Endothelial cell of umbilical vein (primary cell): Measurements from ENCODE around the gene MBLAC2. TPM values are rescaled to one million over a fixed set of nuclear protein-coding genes. Genes with fewer than 3 reads are reported as not detected.

Experiments
- BruUV-seq: library from RNA; stranded (reverse); fragments of 400-500 nt; replicated peaks from 2 replicates; lab custom pipeline; 2021; lab: Mats Ljungman, UMichigan
- CTCF ChIA-PET: fragments of 300-600, 350-600 bp; sonication (Branson Sonifier 250); formaldehyde crosslinking; loops from one replicate; lab custom pipeline; 2021; ENCODE audit warnings: antibody characterized with exemption, inconsistent platforms; lab: Charles Lee
- POLR2A ChIA-PET: fragments of 300-600, 350-600 bp; sonication (Branson Sonifier 250); formaldehyde crosslinking; loops from one replicate; lab custom pipeline; 2021; ENCODE audit warnings: antibody characterized with exemption, inconsistent platforms; lab: Charles Lee
- DNase-seq: peaks from one replicate; pipeline ENCODE4 v3.0.0-alpha.2; 2011; ENCODE audit warnings: low read depth, low spot score
- FAIRE-seq: peaks from 2 replicates; lab custom pipeline; 2011; peaks lifted over from hg19 to GRCh38; lab: Jason Lieb, UNC
- H2AFZ ChIP-seq: 2 replicates; pipeline ENCODE4 v1.6.0; 2012; ENCODE audit warnings: low read depth, low read length, control low read depth, inconsistent platforms
- H3K27ac ChIP-seq: 2 replicates; pipeline ENCODE4 v1.5.1; 2011; ENCODE audit warnings: low read depth, mild to moderate bottlenecking, control low read depth, low read length, moderate library complexity; ENCODE audit not compliant: insufficient read depth
- H3K27me3 ChIP-seq, 2 experiments: 2 replicates each; pipeline versions ENCODE4 v1.6.0 to v1.6.1; 2011; ENCODE audit warnings: low read length in 2 of 2, mixed read lengths in 1 of 2; ENCODE audit not compliant: control insufficient read depth in 2 of 2, insufficient read depth in 2 of 2
- H3K36me3 ChIP-seq, 2 experiments: 2 replicates in 1 of 2; 3 replicates in 1 of 2; pipeline ENCODE4 v1.5.1; 2011; ENCODE audit warnings: low read length in 2 of 2, mild to moderate bottlenecking in 1 of 2, moderate library complexity in 1 of 2; ENCODE audit not compliant: control insufficient read depth in 2 of 2, insufficient read depth in 2 of 2; ENCODE audit errors: extremely low read depth in 1 of 2
- H3K4me1 ChIP-seq: 3 replicates; pipeline ENCODE4 v1.5.1; 2011; ENCODE audit warnings: mild to moderate bottlenecking, low read length; ENCODE audit not compliant: control insufficient read depth, insufficient read depth; ENCODE audit errors: extremely low read depth
- H3K4me2 ChIP-seq: 2 replicates; pipeline ENCODE4 v1.6.1; 2011; ENCODE audit warnings: low read length, control low read depth, mixed read lengths; ENCODE audit not compliant: insufficient read depth
- H3K4me3 ChIP-seq, 3 experiments: fragments of 200-600 bp in 1 of 3; sonication (generic), shearing (Covaris generic) in 1 of 3; replicated peaks in 1 of 3; 2 replicates each; pipeline ENCODE4 v1.5.1; 2011 to 2016; ENCODE audit warnings: control low read depth in 3 of 3, low read length in 3 of 3, mild to moderate bottlenecking in 2 of 3, inconsistent platforms in 1 of 3, low read depth in 1 of 3, moderate library complexity in 1 of 3; ENCODE audit not compliant: insufficient read depth in 1 of 3
- H3K79me2 ChIP-seq: 2 replicates; pipeline ENCODE4 v1.6.0; 2012; ENCODE audit warnings: low read length, inconsistent platforms; ENCODE audit not compliant: control insufficient read depth, insufficient read depth
- H3K9ac ChIP-seq: replicated peaks from 2 replicates; pipeline ENCODE3; 2011; ENCODE audit warnings: low read length, control low read depth; ENCODE audit not compliant: insufficient read depth; ENCODE audit errors: extremely low read depth
- H3K9me1 ChIP-seq: replicated peaks from 3 replicates; pipeline ENCODE4 v1.6.0; 2011; ENCODE audit warnings: mild to moderate bottlenecking, low read length; ENCODE audit not compliant: control insufficient read depth, insufficient read depth; ENCODE audit errors: extremely low read depth
- H3K9me3 ChIP-seq: replicated peaks from 2 replicates; pipeline ENCODE4 v1.5.1; 2012; ENCODE audit warnings: low read length, inconsistent platforms; ENCODE audit not compliant: control insufficient read depth, insufficient read depth
- H4K20me1 ChIP-seq: replicated peaks from 2 replicates; pipeline ENCODE3; 2011; ENCODE audit warnings: mild to moderate bottlenecking, low read length; ENCODE audit not compliant: control insufficient read depth, insufficient read depth; ENCODE audit errors: extremely low read depth
- EZH2 ChIP-seq: IDR thresholded peaks from 2 replicates; pipeline ENCODE4 v1.6.1; 2012; ENCODE audit warnings: borderline replicate concordance, low read depth, mild to moderate bottlenecking, moderate library complexity, low read length, inconsistent platforms; ENCODE audit not compliant: severe bottlenecking
- FOS ChIP-seq: IDR thresholded peaks from 2 replicates; pipeline ENCODE4 v1.6.1; 2011; ENCODE audit warnings: mild to moderate bottlenecking, low read length, moderate library complexity, borderline replicate concordance; ENCODE audit not compliant: insufficient read depth
- GATA2 ChIP-seq: IDR thresholded peaks from 2 replicates; pipeline ENCODE4 v1.7.0; 2011; ENCODE audit warnings: low read depth, mild to moderate bottlenecking, moderate library complexity, mixed read lengths, low read length; ENCODE audit not compliant: insufficient read length, insufficient read depth
- JUN ChIP-seq: IDR thresholded peaks from 2 replicates; pipeline ENCODE4 v1.6.1; 2011; ENCODE audit warnings: borderline replicate concordance, low read depth; ENCODE audit not compliant: insufficient read length, insufficient read depth
- MYC ChIP-seq: IDR thresholded peaks from one replicate; pipeline ENCODE4 v1.6.1; 2011; ENCODE audit warnings: mild to moderate bottlenecking, low read depth, low read length
- POLR2A ChIP-seq: IDR thresholded peaks from 2 replicates; pipeline ENCODE4 v1.6.1; 2012; ENCODE audit warnings: low read depth, mild to moderate bottlenecking, control low read depth, low read length
- POLR2AphosphoS5 ChIP-seq: IDR thresholded peaks from 2 replicates; pipeline ENCODE4 v1.6.1; 2012; ENCODE audit warnings: low read depth, mild to moderate bottlenecking, control low read depth, low read length, moderate library complexity; ENCODE audit not compliant: insufficient read depth
- dilution Hi-C: fragments of 300-500 bp; cut with MboI; formaldehyde crosslinking; loops from one replicate; pipeline ENCODE4 v1.15.0; 2019; ENCODE audit warnings: low sequenced_read_pairs; ENCODE audit not compliant: extremely low pct_ligation_motif_present
- intact Hi-C: fragments of 100-400 bp; cut with micrococcal nuclease; formaldehyde crosslinking; loops from one replicate; pipeline ENCODE4 v1.10.0; 2022
- polyA plus RNA-seq, 4 experiments: library from polyadenylated mRNA; depleted of rRNA in 3 of 4; stranded (reverse) in 3 of 4; unstranded in 1 of 4; fragments of >200 nt; gene quantifications; 2 replicates each; pipeline versions ENCODE4 v1.2.1 to v1.2.3, GENCODE V29; 2011 to 2012; ENCODE audit warnings: missing spikeins in 1 of 4
- total RNA-seq: library from RNA; stranded (reverse); gene quantifications from 2 replicates; pipeline ENCODE4 v1.2.3, GENCODE V29; 2021
- TF ChIP-seq, protein P1 (sequence below): IDR thresholded peaks from 2 replicates; pipeline ENCODE4 v1.6.1; 2011; ENCODE audit not compliant: insufficient read depth, insufficient read length
- TF ChIP-seq, protein P2 (sequence below), 2 donors: IDR thresholded peaks; 1 replicate in 1 of 2; 2 replicates in 1 of 2; pipeline ENCODE4 v1.5.1; 2011; ENCODE audit warnings: low read length in 2 of 2, mild to moderate bottlenecking in 2 of 2, moderate library complexity in 2 of 2, control low read depth in 1 of 2, inconsistent platforms in 1 of 2, low read depth in 1 of 2; ENCODE audit not compliant: insufficient read depth in 1 of 2; ENCODE audit errors: extremely low read depth in 1 of 2

MBLAC2 gene
- total and polyA plus RNA-seq, 2 donors (not counting 3 experiments of a cell fraction or from before 2014, with no cell fraction given), result 2.1 to 5.3 TPM

DNA sequence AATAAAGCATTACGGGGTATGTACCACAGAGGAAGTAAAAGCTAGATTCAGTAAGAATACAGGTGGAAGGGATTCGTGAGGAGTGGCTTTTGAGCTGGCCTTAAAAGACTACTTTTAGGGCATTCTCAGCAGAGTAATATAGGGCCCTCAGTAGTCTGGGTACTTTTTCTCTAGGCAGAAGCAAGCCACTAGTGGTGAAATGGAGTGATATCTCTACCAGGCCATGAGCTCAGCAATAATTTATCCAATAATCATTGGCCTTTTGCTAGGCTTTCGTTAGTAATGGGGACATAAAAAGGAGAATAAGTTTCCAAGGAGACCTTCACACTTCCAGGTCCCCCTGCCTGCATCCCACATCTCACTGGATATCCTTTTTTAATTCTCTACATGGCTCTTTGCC is 1.8 kb upstream of the MBLAC2 start:
- no peak overlapping the region for H3K9ac ChIP-seq
- H3K4me3 ChIP-seq, result no peak overlapping the region
- FAIRE-seq, result no peak
- dilution Hi-C loops (no loop called here), intact Hi-C loops (no loop called here)
- no peak overlapping the region for H2AFZ ChIP-seq
- no peaks in the 10 kb centered on the region for H3K9me1 ChIP-seq
- no peaks in the 10 kb centered on the region for H3K36me3 ChIP-seq
- no TSS peak for BruUV-seq
- H4K20me1 ChIP-seq, result no peaks in the 10 kb centered on the region
- DNase-seq, result no peak
- ChIA-PET POLR2A (no interaction called here), CTCF (interaction anchor here (1.4 to 5.3 kb wide), 2 partner anchors 36 to 53 kb away, joined by 7 to 38 read pairs; partner anchors contain the start of gene LYSMD3)
- TF ChIP-seq, protein P1, sequence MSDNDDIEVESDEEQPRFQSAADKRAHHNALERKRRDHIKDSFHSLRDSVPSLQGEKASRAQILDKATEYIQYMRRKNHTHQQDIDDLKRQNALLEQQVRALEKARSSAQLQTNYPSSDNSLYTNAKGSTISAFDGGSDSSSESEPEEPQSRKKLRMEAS, result no peak
- TF ChIP-seq POLR2A (no peak), GATA2 (no peak), JUN (no peak), FOS (no peak), POLR2AphosphoS5 (no peak), MYC (no peak), EZH2 (no peak)
- TF ChIP-seq, protein P2, sequence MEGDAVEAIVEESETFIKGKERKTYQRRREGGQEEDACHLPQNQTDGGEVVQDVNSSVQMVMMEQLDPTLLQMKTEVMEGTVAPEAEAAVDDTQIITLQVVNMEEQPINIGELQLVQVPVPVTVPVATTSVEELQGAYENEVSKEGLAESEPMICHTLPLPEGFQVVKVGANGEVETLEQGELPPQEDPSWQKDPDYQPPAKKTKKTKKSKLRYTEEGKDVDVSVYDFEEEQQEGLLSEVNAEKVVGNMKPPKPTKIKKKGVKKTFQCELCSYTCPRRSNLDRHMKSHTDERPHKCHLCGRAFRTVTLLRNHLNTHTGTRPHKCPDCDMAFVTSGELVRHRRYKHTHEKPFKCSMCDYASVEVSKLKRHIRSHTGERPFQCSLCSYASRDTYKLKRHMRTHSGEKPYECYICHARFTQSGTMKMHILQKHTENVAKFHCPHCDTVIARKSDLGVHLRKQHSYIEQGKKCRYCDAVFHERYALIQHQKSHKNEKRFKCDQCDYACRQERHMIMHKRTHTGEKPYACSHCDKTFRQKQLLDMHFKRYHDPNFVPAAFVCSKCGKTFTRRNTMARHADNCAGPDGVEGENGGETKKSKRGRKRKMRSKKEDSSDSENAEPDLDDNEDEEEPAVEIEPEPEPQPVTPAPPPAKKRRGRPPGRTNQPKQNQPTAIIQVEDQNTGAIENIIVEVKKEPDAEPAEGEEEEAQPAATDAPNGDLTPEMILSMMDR (IDR thresholded peaks at IDR 0.05; ENCODE audit: extremely low read depth in 1 of 2, insufficient read depth in 1 of 2, low read depth in 1 of 2, low read length in 2 of 2), result no peak
- H3K9me3 ChIP-seq, result no peaks in the 10 kb centered on the region
- no peak overlapping the region for H3K4me2 ChIP-seq
- peaks cover 38% of the 10 kb centered on the region for H3K79me2 ChIP-seq
- no peak overlapping the region for H3K27ac ChIP-seq
- peaks cover 15% of the 10 kb centered on the region for H3K4me1 ChIP-seq
- H3K27me3 ChIP-seq, result no peaks in the 10 kb centered on the region
